DMS53 (cell line): Measurements from ENCODE around the gene TRAF7.

Experiments used
- DNase-seq: peaks from one replicate; lab custom pipeline; 2025; lab: John Stamatoyannopoulos, UW

Gene TRAF7

DNA sequence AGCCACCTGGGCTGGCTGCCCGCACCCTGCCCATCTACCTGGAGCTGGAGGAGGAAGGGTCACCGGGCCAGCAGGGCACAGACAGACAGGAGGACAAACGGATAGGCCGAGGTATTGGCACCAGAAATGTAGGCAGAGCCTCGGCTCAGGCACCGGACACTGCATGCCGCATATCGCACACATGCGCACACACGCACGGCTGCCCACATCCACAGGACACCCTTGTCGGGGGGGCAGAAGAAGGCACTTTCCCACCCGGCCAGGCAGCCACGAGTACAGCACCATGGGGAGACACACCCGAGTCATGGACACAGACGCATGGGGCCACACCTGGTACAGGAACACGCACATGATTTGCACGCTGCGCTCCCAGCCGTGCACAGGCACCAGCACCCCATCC, 26.4 kb downstream of the TRAF7 start:
- DNase-seq = no peak

DNA sequence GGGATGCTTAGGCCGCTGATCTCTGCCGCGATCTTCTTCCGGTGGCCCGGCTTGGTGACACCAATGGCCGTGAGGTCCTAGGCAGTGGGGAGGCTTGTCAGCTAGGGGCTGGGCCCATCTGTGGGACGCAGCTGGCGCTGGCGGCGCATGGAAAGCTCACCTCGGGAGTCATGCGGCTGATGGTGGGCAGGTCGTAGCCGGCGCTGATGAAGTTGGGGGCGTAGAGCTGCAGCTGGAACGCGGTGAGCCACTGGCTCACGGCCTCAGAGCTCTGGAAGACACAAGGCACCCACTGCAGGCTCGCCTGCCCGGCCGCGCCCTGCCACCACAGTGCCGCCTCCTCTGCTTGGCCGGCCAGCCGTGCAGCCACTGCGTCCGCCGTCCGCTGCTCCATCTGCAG, 28.1 kb downstream of the TRAF7 start:
- DNase-seq = no peak

DNA sequence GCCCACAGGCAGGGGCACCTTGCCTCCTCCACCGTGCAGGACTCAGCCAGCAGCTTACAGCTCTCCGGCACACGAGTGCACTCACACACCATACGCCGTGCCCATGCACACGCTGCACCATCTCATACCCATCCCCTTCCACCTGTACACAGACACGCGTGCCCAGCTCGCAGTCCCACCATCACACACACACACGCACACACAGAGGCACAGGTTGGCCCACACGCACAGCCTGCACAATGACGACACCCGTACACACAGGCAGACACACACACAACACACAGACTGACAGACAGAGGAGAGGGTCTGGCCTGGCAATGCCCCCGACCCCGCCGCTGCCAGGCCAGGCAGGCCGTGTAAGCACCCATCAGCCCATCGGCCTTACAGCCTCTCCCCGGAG, 28.8 kb downstream of the TRAF7 start:
- no peak for DNase-seq

DNA sequence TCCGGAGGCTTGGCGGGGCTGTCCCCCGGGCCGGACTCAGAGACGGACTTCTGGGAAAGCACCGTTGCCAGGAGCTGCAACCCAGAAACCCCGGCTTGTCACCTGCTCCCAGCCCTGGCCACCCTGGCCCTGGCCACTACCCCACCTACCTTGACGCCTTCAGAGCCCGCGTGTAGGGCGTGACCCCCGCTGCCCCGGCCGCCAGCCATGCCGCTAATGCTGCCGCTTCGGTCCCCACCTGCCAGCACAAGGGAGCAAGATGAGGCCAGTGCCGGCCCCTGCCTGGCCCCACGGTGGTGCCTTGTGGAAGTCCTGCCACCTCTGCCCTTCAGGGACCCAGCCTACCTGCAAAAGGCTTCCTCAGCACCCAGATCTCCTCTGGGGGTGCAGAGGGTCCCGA, 29.4 kb downstream of the TRAF7 start:
- no peak for DNase-seq

DNA sequence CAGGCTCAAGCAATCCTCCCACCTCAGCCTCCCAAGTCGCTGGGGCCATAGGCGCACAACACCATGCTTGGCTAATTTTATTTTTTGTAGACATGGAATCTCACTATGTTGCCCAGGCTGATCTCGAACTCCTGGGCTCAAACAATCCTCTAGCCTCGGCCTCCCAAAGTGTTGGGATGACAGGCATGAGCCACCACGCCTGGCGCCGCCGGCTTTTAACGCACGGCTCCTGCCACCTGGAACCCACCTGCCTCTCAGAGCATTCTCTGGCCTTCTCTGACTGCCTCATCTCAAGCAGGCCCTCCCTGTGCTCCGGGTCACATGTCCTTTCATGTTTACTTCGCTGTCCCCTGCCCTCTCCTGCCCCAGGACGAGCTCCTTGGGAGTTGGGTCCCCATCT, 30.5 kb downstream of the TRAF7 start:
- DNase-seq = no peak

DNA sequence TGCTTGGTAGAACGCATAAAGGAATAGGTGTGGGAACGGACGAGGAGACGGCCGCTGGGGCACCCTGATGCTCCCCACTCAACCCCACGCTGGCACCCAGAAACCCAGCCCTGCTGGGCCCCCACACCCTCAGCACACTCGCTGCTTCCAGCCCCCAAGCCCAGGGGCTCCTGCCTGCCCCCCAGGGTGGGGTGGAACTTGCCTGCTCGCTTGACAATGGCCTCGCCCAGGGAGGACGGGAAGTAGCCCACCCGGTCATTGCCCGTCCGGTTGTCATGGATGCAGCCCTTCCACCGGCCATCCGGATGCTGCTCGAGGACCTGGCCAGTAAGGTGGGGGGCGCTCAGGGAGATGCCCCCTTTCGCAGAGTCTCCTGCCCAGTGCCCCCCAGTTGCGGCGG, 30.9 kb downstream of the TRAF7 start:
- no peak for DNase-seq

DNA sequence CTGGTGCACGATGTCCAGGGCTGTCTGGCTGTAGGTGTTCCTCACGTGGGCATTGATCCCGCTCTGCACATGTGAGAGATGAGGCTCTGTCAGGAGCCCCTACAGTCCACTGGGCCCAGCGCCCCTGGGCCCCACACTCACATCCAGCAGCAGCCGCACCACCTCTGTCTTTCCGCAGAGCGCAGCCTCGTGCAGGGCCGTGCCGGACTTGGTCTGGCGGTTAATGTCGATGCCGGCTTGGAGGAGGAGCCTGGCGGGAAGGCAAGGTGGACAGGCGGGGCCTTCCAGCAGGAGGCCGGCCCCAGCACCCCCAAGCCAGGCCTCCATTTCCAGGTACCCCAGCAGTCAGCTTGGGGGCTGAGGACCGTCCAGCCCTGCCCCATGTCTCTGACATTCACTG, 31.6 kb downstream of the TRAF7 start:
- no peak for DNase-seq

DNA sequence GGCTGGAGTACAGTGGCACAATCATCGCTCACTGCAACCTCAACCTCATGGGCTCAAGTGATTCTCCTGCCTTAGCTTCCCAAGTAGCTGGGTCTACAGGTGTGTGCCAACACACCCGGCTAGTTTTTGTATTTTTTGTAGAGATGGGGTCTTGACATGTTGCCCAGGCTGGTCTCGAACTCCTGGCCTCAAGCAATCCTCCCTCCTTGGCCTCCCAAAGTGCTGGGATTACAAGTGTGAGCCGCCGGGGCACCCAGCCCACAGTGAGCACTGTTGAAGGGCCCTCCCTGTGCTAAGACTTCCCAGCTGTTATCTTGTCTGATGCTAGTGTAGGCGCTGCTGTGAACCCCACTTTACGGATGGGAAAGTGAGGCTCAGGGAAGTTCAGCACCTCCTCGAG, 32.8 kb downstream of the TRAF7 start:
- DNase-seq = no peak

DNA sequence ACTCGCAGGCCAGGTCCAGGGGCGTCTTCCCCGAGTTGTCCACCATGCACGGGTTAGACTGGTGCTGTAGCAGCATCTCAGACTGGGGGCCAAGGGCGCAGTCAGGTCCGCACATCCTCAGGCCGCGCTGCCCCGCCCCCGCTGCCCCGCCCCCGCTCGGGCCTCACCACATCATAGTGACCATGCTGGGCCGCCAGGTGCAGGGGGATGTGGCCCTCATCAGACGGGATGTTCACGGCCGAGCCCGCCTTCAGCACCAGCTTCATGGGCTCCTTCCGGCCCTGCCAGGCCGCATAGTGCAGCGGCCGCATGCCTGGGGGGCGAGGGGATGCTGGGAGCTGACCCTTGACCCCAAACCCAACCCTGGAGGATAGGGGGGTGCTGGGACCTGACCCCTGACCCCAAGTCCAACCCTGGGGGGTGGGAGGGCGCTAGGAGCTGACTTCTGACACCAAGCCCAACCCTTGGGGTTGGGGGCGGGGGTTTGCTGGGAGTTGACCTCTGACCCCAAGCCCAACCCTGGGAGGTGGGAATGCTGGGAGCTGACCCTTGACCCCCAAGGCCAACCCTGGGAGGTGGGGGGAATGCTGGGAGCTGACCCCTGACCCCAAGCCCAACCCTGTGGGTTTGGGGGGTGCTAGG, 33.8 kb downstream of the TRAF7 start:
- DNase-seq = no peak

DNA sequence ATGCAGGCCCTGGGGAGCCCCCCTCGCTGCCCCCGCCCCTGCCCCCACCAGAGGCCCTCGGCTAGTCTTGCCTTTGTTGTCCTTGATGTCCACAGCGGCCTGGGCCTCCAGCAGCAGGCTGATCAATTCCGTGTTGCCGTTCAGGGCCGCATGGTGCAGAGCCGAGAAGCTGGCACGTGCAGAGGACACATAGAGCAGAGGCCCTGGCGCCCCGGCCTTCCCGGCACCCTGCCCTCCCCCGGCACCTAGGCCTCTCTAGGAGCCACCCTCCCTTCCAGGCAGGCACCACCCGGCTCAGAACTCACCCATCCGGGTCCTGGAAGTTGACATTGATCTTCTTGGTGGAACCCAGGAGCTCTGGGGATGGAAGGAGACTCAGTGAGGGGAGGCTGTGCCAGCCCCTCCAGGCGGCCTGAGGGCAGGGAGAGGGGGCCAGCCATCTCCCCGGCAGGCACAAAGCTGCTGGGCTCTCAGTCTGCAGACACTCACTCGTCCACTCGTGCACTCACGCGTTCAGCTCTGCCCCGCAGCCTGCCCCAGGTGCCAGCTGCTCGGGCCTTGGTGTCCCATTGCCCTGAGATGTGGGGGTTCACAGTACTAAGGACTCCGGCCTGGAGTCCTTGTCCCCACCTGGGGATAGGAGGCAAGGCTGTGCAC, 34.5 kb downstream of the TRAF7 start:
- DNase-seq = no peak

DNA sequence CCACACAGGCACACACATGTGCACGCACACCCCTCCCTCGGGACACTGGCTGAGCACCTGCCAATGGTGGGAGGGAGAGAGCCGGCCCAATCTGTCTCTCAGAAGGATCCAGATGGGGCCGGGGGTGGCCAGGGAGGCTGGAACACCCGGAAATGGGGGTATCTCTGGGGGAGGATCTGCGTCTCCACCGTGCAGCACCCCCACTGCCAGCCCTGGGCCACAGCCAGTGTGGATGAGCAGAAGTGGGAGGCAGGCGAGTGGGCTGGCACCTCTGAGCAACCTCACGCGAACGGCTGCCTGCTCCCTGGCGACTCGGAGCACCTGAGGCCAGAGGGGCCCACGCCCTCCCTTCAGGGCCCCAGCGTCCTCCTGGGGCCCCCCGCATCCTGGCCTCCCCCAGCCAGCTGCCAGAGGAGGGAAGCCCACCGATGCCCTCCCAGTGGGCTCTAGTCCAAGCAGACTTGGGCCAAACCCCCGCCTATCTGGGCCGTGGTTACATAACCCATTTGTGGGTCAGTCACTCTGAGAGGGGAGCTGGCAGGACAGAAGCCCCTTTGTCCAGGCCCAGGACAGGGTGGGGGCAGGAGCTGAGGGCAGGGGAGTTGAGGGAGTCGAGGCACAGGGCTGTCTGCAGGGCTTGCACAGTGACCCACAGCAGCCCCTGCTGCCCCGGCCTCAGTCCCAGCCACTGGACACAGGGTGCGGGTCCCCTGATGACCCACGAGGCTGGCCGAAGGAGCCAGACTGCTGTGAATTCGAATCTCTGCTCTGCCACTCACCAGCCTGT, 35.3 kb downstream of the TRAF7 start:
- no peak for DNase-seq

DNA sequence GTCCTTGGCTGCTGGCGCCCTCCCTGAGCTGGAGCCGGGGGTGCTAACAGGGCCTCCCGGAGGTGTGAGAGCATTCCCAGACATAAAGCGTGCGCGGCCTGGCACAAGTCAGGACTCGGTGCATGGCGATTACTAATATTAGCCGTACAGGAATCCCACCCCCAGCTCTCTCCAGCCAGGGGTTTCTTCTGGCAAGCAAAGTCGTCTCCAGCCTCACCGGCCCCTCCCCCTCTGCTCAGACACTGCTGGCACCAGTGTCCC, 35.8 kb downstream of the TRAF7 start:
- DNase-seq = no peak

DNA sequence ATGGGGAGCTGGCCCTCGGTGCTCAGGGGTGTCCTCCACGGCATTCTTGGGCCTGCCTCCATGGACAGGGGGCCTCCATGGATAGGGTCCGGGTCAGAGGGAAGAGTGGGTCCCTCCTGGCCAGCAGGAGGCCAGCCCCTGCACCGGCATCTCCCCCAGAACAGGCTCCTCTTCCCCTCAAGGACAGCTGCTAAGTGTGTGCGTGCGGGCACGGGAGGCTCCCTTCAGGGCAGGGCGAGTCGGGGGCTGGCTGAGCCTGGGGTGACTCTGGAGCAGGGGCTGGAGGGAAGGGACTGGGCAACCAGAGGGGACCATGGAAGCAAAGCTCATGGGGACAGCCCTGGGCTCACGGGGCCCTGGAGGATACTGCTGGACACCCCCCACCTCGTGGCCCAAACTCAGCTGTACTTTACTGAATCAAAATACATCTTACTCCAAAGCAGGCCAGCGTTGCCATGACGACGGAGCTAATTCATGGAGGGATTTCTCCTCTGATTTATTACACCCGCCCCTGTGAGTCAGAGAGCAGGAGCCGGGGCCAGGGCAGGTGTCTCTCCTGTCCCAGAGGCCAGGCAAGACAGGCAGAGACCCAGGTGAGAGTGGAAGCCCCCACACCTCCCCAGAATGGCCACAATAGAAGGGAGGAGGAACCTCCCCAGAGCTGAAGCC, 38.7 kb downstream of the TRAF7 start:
- DNase-seq = peak; percentile 81

DNA sequence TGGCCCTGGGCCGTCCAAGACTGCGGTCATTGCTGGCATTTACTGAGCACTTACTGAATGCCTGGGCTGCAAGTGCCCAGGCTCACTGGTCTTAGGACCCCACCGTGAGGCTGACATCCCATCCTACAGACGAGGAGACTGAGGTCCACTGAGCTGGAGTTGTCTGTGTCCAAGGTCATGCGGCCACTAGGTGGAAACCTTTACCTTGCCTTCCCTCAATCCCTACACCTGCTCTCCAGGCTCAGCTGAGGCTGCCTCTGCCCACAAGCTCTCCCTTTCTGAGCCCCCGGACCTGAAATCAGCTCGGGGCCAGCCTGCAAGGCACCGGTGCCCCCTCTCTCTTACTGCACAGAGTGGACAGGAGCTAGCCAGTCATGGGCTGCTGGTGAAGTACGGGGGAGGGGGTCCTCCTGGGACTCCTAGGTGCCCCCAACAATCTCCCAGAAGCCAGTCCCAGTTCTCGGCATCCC, 39.3 kb downstream of the TRAF7 start:
- peak; percentile 86 for DNase-seq

DNA sequence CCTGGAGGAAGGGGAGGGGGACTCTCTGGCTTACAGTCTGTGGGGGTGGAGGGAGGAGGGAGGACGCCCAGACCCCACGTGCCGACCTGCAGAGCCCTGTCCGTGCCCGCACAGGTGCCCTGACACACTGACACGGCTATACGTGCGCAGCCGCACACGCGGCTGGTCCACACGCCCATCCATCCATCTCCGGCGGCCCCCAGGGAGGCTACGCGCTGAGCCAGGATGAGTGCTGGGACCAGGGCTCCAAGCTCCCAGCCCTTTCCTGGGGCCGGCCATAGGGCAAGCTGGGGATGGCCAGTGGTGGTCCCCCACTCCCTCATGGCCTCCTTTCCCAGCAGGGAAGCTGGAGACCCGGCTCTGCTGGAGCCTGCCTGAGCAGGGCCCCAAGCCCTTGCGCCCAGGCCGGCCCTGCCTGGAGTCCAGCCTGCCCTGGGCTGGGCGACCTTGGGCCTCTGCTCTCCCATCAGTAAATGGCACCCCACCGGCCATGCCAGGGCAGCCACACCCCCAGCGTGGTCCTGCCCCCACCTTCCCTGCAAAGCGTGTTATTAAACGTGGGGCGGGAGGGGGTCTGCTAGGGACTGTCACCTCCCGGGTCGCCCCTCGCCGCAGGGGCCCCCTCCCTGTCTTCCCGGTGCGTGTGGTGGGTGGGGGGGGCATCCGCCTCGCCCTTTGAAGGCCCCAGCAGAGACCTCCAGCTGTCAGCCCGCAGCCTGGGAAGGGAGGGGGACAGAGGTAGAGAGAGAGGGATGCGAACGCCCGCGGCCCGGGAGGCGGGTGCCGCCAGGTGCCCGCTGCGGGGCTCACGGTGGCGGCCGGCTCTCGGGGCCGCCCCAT, 40.0 kb downstream of the TRAF7 start:
- peak; percentile 58 for DNase-seq

DNA sequence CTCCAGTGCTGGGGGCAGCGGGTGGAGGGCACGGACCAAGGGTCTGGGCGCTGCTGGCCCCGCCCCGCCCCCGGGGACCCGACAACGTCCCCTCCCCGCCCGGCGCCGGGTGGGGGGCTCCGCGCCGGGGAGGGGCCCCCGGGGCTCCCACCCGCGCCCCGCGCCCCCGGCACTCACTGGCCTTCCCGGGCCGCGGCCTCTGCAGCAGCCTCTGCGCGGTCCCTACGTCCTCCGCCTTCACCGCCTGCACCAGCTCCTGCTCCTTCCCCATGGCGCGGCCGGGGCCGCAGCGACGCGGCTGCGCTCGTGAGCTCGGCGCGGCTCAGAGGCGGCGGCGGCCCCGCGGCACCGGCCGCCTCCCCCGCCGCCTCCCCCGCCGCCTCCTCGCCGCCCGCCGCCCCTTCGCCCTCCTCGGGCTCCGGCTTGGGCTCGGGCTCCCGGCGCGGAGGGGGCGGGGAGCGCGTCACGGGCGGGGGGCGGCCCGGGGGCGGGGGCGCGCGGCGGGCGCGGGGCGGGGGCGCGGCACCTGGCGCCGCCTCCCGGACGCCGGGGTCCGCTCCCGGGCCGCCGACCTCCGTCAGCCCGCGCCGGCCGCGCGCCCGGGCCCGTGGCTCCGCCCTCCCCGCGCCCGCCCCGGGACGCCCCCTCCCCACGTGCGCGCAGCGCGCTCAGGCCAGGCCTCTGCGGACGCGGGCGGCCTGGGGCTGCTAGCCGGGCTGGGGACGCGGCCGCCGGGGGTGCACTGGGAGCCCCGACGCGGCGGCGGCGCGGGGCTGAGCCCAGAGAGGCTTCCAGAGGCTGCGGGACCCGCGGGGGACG, 40.8 kb downstream of the TRAF7 start, which contains the start of gene CASKIN1:
CASKIN1 (minus strand) TSS at position 444 of the 819 bp plus-strand sequence; CDS start at position 271, 173 bp downstream.
- DNase-seq = peak; percentile 71

DNA sequence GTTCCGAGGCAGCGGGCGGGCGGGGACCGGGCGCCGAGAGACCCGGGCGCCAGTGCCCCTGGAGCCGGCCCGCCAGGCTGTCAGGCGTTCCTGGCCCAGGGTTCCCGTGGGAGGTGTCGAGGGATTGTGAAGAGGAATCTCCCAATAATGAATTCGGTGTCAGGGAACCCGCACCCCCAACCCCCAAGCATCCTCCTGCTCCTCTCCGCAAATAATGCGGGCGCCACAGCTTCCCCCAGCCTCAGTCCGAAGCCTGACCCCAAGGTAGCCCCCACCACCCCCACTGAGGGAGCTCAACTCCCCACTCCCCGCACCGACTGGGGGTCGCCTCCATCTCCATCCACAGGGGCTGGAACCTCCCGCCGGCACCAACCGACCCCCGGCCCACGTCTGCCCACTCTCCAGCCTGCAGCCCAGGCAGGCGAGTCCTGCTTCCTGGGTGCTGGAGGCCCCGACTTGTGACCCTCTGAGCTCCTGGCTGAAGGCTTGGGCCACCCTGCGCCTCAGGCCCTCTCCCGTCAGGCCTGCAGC, 41.5 kb downstream of the TRAF7 start:
- no peak for DNase-seq

DNA sequence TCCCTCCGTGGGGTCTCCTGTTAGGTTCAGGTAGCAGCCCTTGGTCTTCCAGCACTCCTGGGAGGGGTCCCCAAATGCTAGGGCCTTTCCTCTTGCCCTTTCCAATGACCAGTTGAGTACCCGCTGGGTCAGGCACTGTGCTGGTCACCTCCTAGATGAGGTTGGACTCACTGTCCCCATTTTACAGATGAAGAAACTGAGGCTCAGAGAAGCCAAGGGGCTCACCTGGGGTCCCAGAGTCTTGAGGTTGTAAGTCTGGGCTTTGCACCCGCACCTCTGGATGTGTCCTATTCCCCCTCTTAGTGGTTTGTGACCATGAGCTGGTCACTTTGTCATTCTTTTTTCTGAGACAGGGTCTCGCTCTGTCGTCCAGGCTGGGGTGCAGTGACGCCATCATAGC, 42.2 kb downstream of the TRAF7 start:
- no peak for DNase-seq

DNA sequence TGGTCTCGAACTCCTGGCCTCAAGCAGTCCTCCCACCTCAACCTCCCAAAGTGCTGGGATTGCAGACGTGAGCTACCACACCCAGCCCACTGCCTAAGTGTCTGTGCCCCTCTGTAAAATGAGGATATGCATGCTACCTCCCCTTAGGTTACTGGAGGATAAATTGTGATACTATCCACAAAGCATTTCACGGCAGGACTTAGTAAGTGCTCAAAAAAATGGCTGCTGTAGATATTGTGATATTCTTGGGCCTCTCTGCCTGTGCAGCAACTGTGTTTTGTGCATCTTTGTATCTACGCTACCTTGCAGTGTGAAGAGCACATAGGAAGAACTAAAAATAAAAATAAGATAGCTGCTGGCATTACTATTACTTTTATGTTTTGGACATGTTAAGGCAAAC, 42.7 kb downstream of the TRAF7 start:
- DNase-seq = no peak

DNA sequence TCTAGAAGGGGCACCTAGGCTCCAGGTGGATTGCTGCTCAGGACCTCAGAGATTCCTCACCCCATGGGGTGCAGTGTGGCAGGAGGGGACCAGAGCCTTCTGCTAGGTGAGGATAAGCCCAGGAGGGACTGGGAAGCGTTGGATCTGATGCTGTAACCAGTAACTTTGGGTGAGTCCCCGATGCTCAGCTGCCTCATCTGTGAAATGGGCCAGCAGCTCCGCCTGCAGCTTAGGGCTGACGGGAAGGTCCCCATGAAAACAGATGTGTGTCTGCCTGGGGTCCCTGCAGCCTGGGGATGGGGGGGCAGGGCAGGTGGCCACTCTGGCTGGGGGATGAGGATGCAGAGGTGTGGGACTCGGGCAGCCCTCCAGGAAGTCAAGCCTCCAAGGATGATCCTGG, 43.5 kb downstream of the TRAF7 start:
- DNase-seq = no peak
